ENCODE results near the gene SEMA6A. TPM values are rescaled to one million over a fixed set of nuclear protein-coding genes. Genes with fewer than 3 reads are reported as not detected.

Gene SEMA6A
- total and polyA plus RNA-seq, 7 donors = 4.9 to 55.7 (median 25.0) TPM

DNA sequence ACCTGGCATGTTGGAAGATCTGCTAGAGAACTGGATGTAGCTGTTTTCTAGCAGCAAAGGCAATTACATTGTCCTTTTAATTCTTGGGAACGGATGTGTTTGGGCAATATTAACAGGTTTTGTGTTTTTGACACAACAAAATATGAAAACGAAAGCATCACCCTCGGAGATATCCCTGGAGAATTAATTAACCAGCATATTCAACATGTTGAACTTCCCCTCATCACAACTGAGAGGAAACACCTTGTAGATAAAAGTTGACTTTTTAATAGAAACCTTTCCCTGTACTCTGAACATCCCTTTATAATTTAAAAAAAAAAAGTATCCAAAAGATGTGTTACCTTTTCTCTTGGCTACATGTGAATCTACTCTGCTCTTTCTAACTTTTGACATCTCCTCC, 13.0 kb downstream of the SEMA6A start:
- WGBS, 2 donors = 62 to 68% methylated on average over 3 of the region's 3 CpGs
- H3K27me3 ChIP-seq = no peaks in the 10 kb centered on the region

DNA sequence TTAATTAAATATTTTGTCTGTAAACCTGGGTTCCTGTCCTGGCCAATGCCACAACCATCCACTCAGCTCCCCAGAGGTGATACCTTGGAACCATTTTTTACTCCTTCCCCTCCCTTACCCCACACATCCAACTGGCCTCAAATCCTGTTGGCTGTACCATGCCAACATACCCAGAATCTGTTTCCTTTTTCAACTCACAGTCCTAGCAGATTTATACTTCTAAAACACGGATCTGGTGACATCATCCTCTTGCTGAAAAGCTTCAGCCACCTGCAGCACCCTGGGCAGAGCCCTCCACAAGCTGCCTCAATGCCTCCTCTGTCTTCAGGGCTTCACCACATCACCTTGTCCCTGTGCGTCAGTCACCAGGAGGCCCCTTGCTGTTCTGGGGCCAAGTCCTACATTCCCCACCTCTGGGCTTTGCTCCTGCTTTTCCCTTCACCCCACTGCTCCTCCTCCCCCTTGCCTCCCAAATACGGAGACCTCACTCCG, 14.9 kb downstream of the SEMA6A start:
- Histone ChIP-seq H3K27ac (no peak overlapping the region), H3K9me3 (no peaks in the 10 kb centered on the region), H3K36me3 (no peaks in the 10 kb centered on the region), H3K4me3 (no peak overlapping the region), H3K4me1 (peaks cover 0 to 66% (median 31%) of the 10 kb centered on the region in 4 donors), H3K27me3 (no peaks in the 10 kb centered on the region)
- TF ChIP-seq POLR2A (IDR thresholded peaks at IDR 0.05) = no peak
- TF ChIP-seq, protein P1, sequence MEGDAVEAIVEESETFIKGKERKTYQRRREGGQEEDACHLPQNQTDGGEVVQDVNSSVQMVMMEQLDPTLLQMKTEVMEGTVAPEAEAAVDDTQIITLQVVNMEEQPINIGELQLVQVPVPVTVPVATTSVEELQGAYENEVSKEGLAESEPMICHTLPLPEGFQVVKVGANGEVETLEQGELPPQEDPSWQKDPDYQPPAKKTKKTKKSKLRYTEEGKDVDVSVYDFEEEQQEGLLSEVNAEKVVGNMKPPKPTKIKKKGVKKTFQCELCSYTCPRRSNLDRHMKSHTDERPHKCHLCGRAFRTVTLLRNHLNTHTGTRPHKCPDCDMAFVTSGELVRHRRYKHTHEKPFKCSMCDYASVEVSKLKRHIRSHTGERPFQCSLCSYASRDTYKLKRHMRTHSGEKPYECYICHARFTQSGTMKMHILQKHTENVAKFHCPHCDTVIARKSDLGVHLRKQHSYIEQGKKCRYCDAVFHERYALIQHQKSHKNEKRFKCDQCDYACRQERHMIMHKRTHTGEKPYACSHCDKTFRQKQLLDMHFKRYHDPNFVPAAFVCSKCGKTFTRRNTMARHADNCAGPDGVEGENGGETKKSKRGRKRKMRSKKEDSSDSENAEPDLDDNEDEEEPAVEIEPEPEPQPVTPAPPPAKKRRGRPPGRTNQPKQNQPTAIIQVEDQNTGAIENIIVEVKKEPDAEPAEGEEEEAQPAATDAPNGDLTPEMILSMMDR (IDR thresholded peaks at IDR 0.05) = no peak
- no peak for TF ChIP-seq POLR2AphosphoS5 (IDR thresholded peaks at IDR 0.05)
- TF ChIP-seq EP300 (IDR thresholded peaks at IDR 0.05) = no peak
- DNase-seq = no peak
- 78 to 80% methylated on average over 4 of the region's 4 CpGs for WGBS, 2 donors
- intact Hi-C loops (cut with DNase I) = no loop called here

More for the DNA sequence above, 13.0 kb downstream of the SEMA6A start:
- Histone ChIP-seq H3K4me3 (no peak overlapping the region), H3K4me1 (peaks cover 0 to 68% (median 24%) of the 10 kb centered on the region in 4 donors), H3K36me3 (no peaks in the 10 kb centered on the region), H3K27ac (no peak overlapping the region), H3K9me3 (no peaks in the 10 kb centered on the region)
- intact Hi-C loops (cut with DNase I) = no loop called here
- TF ChIP-seq POLR2AphosphoS5 (IDR thresholded peaks at IDR 0.05) (no peak), POLR2A (IDR thresholded peaks at IDR 0.05) (no peak), EP300 (IDR thresholded peaks at IDR 0.05) (no peak)
- TF ChIP-seq, protein P1 (IDR thresholded peaks at IDR 0.05) = no peak
- no peak for DNase-seq

DNA sequence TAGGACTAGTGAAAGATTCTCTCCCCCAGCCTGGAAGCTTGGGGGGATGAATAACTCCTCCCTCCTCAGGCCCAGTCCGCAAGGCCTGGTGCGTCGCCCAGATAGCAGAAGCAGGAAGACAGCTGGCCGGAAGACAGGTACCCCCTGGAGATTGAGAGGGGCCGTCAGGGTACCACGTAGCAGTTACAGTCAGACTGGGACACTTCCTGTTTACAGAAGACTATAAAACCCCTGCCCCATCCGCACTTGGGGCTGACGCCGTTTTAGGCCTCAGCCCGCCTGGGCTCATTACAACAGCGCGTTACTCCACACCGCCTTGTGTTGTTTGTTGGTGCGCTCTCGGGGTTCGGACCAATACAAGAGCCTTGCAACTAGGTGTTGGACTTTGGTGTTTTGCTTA, 15.4 kb downstream of the SEMA6A start:
- 72 to 76% methylated on average over 16 of the region's 16 CpGs for WGBS, 2 donors
- no peaks in the 10 kb centered on the region for H3K9me3 ChIP-seq
- TF ChIP-seq, protein P1 (IDR thresholded peaks at IDR 0.05) = no peak
- TF ChIP-seq EP300 (IDR thresholded peaks at IDR 0.05) (no peak), POLR2AphosphoS5 (IDR thresholded peaks at IDR 0.05) (no peak), POLR2A (IDR thresholded peaks at IDR 0.05) (no peak)
- H3K4me1 ChIP-seq = peaks cover 0 to 66% (median 31%) of the 10 kb centered on the region in 4 donors
- no peaks in the 10 kb centered on the region for H3K36me3 ChIP-seq
- H3K27me3 ChIP-seq = no peaks in the 10 kb centered on the region
- intact Hi-C loops (cut with DNase I) = no loop called here
- no peak overlapping the region for H3K27ac ChIP-seq
- H3K4me3 ChIP-seq = no peak overlapping the region
- DNase-seq = no peak

DNA sequence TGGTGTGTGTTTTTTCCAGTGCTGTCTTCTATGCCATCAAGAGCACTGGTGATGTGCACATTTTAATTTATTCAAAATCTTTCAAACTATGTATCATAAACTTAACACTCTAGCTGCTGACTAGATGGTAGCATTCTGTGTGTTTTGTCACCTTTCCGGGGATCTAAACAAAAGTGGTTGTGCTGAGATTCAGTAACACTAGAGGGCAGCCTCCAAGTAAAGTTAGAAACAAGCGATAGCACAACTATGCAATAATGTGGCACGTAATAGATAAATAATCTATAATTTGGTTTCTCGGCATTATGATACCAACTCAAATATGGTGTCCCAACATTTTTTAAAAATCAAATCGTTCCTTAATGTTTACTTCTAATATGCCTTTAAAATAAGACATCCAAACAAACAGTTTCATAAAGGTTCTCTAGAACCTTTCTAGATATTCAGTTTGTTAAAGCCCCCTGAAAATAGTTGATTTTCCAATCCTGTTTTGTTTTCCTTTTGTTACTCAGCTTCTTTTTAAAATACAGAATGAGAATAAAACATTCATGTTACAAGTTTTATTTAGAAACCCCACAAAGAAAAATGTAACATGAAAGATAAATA, 16.9 kb downstream of the SEMA6A start:
- TF ChIP-seq, protein P1 (IDR thresholded peaks at IDR 0.05) = peak in 2 of 4 experiments; percentile 30 to 41
- TF ChIP-seq POLR2AphosphoS5 (IDR thresholded peaks at IDR 0.05) (no peak), EP300 (IDR thresholded peaks at IDR 0.05) (no peak), POLR2A (IDR thresholded peaks at IDR 0.05) (no peak)
- H3K4me1 ChIP-seq = peaks cover 0 to 67% (median 36%) of the 10 kb centered on the region in 4 donors
- H3K36me3 ChIP-seq = no peaks in the 10 kb centered on the region
- intact Hi-C loops (cut with DNase I) = no loop called here
- no peak overlapping the region for H3K27ac ChIP-seq
- DNase-seq = no peak
- H3K9me3 ChIP-seq = no peaks in the 10 kb centered on the region
- H3K4me3 ChIP-seq = no peak overlapping the region
- no peaks in the 10 kb centered on the region for H3K27me3 ChIP-seq
- 15 to 52% methylated on average over 5 of the region's 5 CpGs for WGBS, 2 donors

All from sigmoid colon (tissue), 7 donors.